GM12801 (cell line): ENCODE data around the gene MMP24.

Source experiments
- TF ChIP-seq, protein P1 (sequence below): IDR thresholded peaks from one replicate; pipeline ENCODE4 v1.5.1; 2011; ENCODE audit warnings: control low read depth; ENCODE audit not compliant: insufficient read length; ENCODE audit errors: extremely low read depth

MMP24 gene

GRCh38 chr20:35226126-35226883 is at the start of gene MMP24:
Gene MMP24 (plus strand): TSS chr20:35226690. CDS start chr20:35226739, 49 bp downstream.
- TF ChIP-seq, protein P1, sequence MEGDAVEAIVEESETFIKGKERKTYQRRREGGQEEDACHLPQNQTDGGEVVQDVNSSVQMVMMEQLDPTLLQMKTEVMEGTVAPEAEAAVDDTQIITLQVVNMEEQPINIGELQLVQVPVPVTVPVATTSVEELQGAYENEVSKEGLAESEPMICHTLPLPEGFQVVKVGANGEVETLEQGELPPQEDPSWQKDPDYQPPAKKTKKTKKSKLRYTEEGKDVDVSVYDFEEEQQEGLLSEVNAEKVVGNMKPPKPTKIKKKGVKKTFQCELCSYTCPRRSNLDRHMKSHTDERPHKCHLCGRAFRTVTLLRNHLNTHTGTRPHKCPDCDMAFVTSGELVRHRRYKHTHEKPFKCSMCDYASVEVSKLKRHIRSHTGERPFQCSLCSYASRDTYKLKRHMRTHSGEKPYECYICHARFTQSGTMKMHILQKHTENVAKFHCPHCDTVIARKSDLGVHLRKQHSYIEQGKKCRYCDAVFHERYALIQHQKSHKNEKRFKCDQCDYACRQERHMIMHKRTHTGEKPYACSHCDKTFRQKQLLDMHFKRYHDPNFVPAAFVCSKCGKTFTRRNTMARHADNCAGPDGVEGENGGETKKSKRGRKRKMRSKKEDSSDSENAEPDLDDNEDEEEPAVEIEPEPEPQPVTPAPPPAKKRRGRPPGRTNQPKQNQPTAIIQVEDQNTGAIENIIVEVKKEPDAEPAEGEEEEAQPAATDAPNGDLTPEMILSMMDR = no peak

DNA sequence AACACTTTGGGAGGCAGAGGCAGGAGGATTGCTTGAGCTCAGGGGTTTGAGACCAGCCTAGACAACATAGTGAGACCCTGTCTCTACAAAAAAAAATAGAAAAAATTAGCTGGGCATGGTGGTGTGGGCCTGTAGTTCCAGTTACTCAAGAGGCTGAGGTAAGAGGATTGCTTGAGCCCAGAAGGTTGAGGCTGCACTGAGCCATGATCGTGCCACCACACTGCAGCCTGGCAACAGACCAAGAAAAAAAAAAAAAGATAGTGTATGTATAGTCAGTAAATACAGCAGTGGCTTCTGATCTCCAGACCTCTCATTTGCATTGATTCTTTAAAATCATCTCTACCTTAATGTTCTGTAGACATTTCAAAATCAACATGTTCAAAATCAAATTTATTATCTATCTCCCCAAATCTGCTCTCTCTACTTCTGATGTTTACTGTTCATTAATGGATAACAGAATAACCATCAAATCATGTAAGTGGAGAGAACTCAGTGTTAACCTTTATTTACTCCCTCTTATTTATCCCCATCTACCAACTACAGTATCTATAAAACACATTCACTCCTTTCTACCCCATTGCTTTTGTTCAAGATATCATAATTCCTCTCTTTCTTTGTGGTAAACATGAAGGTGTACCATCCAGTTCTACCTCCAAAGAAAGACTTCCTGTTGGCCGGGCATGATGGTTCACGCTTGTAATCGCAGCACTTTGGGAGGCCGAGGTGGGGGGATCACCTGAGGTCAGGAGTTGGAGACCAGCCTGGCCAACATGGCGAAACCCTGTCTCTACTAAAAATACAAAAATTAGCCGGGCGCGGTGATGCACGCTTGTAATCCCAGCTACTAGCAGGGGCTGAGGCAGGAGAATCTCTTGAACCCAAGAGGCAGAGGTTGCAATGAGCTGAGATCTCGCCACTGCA is 46.9 kb upstream of the MMP24 start:
- TF ChIP-seq, protein P1 = no peak

- TF ChIP-seq, protein P1 = no peak
These were observed 46.2 kb upstream of the MMP24 start for GRCh38 chr20:35180266-35180665.

DNA sequence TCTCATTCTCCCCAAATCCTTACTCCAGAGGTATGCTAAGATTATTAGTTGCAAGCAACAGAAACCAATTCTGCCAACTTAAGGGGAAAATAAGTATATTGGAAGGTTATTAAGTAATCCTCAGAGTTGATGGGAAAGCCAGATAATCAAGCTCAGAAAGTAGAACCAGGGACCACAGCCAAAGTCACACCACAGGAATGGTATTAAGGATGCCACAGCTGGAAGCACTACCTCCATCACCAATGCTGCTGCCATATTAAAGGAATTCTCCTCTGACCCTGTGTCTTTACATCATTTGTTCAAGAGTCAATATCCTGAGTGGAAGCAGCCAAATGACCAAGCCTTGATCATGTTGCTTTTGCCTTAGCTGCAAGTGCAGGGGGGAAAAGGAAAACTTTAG is 44.8 kb upstream of the MMP24 start:
- TF ChIP-seq, protein P1 = no peak

GRCh38 chr20:35187584-35188190 is 38.8 kb upstream of the MMP24 start:
- TF ChIP-seq, protein P1 = no peak

- TF ChIP-seq, protein P1 = no peak
These were observed 35.9 kb upstream of the MMP24 start for GRCh38 chr20:35190556-35190955.
